GDM1 (cell line): ENCODE measurements around the gene GPR18.
"Not testable (repeated sequence)": the region's sequence is repeated elsewhere in the genome, so short reads cannot be mapped to it uniquely, and the experiment has no call there.

Source experiments
- DNase-seq: peaks from one replicate; lab custom pipeline; 2025; lab: John Stamatoyannopoulos, UW

The GPR18 gene

GRCh38 chr13:99228737-99229691 is 29.2 kb downstream of the GPR18 start:
- DNase-seq: no peak

DNA sequence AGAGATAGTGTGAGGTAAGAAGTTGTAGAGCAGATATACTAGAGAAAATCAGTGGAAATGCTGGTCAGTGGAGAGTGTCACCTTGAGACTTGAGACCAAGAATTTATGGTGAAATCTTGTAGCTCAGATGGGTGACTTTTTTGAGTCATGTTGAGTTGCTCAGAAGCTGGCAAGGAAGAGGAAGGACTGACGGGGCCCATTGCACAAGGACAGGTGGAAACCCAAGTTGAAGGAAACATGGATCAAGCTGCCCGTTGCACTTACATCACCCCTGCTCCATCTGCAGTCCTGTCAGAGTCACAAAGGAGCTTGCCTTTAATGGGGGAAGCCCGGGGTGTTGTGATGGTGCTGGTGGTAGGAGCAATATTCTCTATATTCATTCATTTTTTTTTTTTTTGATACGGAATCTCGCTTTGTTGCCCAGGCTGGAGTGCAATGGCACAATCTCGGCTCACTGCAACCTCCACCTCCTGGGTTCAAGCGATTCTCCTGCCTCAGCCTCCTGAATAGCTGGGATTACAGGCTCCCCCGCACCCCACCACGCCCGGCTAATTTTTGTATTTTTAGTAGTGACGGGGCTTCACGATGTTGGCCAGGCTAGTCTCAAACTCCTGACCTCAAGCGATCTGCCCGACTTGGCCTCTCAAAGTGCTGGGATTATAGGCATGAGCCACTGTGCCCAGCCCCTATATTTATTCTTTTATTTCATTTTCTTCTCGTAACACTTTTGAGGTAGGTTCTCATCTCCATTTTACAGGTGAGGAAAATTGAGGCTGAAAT is 30.1 kb downstream of the GPR18 start:
- no peak for DNase-seq

GRCh38 chr13:99227331-99227900 is 30.8 kb downstream of the GPR18 start:
- DNase-seq: no peak

DNA sequence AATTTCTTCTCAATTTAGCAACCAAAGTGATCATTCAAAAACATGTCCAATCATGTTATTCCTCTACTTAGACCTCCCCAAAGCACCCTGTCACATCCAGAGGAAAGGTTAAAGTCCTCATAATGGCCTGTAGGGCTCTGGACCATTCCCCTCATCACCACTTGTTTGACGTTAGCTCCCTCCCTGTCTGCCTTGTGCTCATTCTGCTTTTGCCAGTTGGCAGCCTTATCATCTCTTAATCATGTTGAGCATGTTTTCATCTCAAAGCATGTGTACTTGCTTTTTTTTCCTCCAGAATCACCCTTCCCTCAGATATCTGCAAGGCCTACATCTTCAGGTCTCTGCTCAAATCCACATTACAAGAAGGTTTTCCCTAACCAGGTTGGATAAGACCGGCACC is 31.7 kb downstream of the GPR18 start:
- DNase-seq: no peak

DNA sequence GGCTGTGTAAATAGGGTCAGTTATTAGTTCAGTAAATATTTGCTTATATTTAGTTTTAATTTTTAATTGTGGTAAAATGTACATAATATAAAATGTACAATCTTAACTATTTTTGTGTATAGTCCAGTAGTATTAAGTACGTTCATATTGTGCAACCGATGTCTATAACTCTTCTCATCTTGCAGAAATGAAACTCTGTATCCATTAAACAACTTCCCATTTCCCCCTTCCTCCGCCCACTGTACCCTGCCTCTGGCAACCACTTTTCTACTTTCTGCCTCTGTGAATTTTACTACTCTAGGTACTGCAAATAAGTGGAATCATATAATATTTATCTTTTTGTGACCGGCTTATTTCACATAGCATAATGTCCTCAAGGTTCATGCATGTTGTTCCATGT is 33.1 kb downstream of the GPR18 start:
- no peak for DNase-seq

GRCh38 chr13:99224021-99224420 is 34.2 kb downstream of the GPR18 start:
- no peak for DNase-seq

DNA sequence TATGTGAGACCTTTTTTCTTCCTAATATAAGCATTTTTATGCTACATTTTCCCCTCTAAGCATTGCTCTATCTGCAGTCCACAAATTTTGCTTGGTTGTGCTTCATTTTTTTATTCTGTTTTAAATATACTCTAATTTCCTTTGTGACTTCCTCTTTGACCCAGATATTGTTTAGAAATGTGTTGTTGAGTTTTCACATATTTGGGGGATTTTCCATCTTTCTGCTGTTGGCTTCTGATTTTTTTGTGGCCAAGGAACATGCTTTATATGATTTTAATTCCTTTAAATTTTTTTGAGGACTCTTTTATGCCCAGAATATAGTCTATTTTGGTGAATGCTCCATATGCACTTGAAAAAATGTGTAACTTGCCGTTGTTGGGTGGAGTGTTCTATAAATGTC is 34.6 kb downstream of the GPR18 start:
- no peak for DNase-seq

DNA sequence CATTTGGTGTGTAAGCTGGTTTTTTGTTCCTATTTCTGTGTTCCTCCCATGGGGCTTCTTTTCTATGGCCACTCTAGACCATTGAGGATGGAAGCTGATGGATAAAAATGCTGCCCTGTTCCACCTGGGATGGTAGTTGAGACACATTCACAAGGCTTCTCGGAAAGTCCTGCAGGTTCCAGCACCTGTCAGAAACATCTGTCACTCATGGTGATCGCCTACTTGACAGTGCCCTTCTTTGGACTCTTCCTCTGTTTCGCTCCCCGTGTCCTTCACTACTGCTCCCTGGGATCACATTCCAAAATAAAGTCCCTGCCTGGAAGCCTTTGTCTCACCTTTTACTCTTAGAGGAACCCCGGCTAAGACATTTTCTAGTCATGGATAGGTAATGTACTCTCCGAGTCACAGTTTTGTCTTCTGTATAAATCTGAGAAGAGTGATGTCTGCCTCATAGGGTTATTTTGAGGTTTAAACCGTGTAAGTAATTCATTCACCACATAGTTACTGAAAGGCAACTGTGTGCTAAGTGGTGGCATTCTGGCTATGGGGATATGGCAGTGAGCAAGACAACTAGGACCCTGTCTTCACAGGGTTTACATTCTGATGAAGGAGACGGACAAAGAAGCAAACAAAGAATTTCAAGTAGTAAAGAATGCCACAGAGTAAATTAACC is 36.5 kb downstream of the GPR18 start:
- no peak for DNase-seq

DNA sequence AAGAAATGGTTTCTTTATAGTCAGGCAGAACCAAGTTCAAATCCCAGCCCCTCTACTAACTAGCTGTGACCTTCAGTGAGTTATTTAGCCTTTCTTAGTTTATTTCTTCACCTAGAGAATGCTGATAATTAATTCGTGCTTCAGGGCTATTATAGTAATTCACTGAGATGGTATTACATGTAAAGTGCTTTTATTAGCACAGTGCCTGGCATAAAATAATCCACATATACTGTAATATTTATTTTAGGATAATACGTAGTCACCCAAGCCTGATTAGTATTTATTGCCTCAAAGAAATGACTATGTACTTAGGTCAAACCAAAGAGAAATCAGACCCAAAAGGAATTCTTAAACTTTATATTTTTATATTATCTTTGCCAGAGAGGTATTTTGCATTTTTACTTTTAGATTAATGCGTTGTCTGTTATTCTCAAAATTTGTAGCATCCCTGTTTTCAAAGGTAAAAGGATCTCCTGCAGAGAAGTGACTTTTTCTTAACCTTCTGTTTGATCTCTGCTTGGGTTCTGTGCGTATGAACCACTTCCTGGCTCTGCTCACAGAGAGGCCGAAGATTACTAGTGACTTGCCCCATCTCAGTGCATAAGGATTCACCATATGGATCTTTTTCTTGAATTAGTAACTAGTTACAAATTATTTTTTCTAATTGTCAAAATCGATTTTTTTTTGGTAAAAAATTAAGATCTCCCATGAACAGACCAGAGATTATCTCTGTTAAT is 37.8 kb downstream of the GPR18 start:
- no peak for DNase-seq

- no peak for DNase-seq
Measured at GRCh38 chr13:99218969-99219368, 39.2 kb downstream of the GPR18 start.

- no peak for DNase-seq
Measured at GRCh38 chr13:99218545-99218944, 39.6 kb downstream of the GPR18 start.

- no peak for DNase-seq
Measured at GRCh38 chr13:99218126-99218525, 40.1 kb downstream of the GPR18 start.

DNA sequence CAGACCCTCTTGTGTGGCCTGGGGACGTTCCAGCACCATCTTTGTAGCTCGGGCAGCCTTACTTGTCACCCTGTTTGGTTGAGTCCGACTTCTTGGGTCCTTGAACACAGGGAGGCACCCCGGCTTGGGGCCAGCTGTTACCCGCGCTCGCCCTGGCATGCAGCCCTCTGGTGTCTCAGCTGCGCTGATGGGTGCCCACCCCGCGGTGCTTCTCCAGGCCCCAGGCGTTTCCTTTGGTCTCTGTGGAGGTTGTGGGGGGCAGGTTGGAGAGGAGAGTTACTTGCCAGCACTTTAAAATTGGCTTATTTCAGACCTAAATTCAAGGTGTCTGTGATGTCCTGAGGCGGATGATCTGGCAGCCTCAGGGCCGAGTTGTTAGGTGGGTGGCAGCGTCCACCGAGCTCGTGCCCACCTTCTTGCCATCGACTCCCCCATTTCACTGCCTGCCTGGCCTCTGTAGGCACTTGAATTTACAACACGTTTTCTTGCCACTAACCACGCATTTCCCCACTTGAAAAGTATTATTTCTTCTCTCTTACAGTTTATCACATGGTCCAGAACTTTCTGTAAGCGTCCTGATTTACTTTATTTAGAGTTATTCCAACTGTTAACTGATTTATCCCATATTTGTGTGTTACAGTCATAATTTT is 40.6 kb downstream of the GPR18 start:
- no peak for DNase-seq

DNA sequence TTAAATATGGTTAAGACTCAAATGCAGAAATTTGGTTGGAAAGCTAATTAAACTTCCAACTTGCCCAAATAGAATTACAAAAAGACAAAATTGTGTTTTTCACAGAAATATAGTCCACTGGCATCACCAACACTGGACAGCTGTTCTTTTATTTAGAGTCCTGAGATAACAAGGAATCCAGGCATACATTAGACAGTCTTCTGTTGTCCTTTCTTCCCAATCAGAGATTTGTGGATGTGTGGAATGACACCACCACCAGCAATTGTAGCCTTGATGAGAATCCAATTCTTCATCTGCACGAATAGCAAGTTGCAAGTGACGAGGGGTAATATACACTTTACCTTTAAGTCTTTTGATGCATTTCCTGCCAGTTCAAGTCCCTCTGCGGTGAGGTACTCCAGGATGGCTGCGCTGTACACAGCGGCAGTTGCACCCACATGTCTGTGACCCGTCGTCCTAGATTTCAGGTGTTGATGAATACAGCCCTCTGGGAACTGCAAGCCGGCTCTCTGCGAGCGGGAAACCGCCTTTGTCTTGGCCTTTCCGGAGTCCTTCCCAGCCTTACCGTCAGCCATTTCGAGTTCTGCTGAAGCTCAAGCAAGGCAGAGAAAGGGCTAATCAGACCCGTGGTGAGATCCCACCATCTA is 42.9 kb downstream of the GPR18 start:
- no peak for DNase-seq

GRCh38 chr13:99214731-99215130 is 43.4 kb downstream of the GPR18 start:
- DNase-seq: no peak

DNA sequence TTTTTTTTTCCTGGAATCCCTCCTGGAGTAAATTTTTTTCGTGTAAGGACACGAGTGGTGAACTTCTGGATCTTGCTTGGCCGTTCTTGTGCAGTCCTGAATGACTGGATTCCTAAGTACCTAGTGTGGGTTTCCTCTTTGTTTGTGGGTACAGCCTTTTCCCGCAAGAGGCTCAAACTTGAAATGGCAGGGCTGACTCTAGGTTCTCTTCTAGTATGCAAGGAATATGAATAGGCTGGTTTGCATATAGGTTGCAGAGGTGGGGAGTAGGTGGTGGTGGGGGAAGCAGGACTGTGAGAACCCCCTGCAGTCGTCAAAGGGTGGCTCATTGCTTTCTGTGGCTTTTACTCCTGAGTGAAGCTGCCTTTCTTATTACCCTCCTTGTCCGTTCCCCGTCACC is 43.9 kb downstream of the GPR18 start:
- DNase-seq: no peak

DNA sequence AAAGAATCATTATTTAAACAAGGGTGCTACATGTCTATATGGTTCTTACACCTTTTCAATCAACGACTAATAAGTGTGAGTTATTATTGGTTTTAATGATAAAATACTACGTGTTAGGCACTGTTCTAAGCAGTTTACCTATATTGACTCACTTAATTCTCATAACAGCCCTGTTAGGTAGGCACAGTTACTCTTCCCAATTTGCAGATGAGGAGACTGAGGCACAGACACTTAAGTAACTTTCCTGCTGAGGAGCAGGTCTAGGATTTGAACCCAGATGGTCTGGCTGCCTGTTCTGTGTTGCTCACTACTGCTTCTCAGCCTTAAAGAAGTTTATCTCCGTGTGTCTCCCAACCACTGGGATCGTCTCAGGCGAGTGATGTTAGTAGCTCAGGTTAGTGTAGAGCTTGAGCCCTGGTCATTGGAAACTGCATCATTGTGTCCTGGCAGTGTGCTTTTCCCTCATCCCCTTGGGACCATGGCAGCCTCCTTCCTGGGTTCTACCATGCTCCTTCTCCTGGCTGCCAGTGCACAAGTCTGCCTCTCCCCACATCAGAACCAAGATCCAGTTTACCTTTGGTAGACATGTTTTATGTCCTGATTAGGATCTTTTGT is 46.7 kb downstream of the GPR18 start:
- DNase-seq: no peak

DNA sequence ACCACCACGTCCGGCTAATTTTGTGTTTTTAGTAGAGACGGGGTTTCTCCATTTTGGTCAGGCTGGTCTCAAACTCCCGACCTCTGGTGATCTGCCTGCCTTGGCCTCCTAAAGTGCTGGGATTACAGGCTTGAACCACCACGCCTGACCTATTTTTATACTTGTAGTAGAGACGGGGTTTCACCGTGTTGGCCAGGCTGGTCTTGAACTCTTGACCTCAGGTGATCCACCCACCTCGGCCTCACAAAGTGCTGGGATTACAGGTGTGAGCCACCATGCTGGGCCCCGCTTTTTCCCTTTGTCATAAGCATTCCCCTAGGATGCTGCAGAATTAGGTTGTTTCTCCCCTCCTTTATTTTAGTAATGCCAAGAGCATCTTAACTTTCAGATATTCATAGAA is 47.6 kb downstream of the GPR18 start:
- DNase-seq: not testable (repeated sequence)

DNA sequence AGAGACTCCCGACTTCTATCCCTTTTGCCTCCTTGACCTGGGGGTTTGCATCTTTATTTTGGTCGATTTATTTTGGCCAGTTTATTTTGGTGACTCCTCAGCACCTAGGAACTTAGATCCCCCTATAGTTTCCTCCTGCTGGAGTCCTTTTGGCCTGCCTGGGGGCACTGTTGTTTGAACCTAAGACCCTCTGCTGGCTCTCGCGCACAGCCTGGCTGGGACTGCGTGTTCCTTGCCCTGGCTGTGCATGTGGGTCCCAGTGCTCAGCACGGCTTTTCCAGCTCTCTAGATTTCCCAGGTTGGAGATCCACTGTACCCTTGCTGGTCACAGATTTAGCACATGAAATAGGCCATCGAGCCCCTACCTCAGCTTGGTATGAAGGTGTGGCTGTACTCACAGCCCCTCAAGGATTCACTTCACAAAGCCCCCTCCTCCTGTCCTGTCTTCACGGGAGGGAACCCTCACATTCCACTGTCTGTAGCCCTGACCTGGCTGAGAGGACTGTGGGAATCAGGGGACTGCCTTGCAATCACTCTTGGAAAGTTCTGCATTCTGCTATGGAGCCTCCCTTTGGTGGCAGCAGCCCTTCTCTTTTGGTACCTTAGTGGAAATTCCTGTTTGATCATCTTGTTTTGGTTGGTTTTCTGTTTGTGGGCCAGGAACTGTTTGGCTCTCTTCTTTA is 49.2 kb downstream of the GPR18 start:
- DNase-seq: no peak
